Immature natural killer cell (primary cell): ENCODE data around the gene LSG1. TPM values are rescaled to one million over a fixed set of nuclear protein-coding genes. Genes with fewer than 3 reads are reported as not detected.
"Not testable (repeated sequence)": the region's sequence is repeated elsewhere in the genome, so short reads cannot be mapped to it uniquely, and the experiment has no call there.

Source experiments
- DNase-seq, 3 donors: peaks; one replicate each; pipeline ENCODE4 v3.0.0; 2022; ENCODE audit warnings: mixed read lengths in 1 of 3
- H3K27ac Mint-ChIP-seq, 6 donors: one replicate each; pipeline ENCODE4 v1.8.0; 2020; ENCODE audit warnings: mixed read lengths in 6 of 6, mild to moderate bottlenecking in 5 of 6, inconsistent platforms in 4 of 6, moderate library complexity in 3 of 6
- H3K27me3 Mint-ChIP-seq, 3 donors: one replicate each; pipeline ENCODE4 v1.8.0; 2020 to 2021; ENCODE audit warnings: low read depth in 3 of 3, mild to moderate bottlenecking in 3 of 3, mixed read lengths in 3 of 3, moderate library complexity in 3 of 3, inconsistent platforms in 1 of 3
- H3K36me3 Mint-ChIP-seq, 3 donors: one replicate each; pipeline ENCODE4 v1.8.0; 2020; ENCODE audit warnings: mixed read lengths in 3 of 3, inconsistent platforms in 2 of 3, mild to moderate bottlenecking in 2 of 3
- H3K4me1 Mint-ChIP-seq, 2 donors: one replicate each; pipeline ENCODE4 v1.8.0; 2020; ENCODE audit warnings: inconsistent platforms in 2 of 2, mild to moderate bottlenecking in 2 of 2, mixed read lengths in 2 of 2, moderate library complexity in 1 of 2
- H3K4me3 Mint-ChIP-seq, 5 donors: one replicate each; pipeline ENCODE4 v1.8.0; 2020; ENCODE audit warnings: mild to moderate bottlenecking in 5 of 5, mixed read lengths in 5 of 5, inconsistent platforms in 3 of 5, moderate library complexity in 3 of 5
- H3K9me3 Mint-ChIP-seq, 6 donors: one replicate each; pipeline ENCODE4 v1.8.0; 2020; ENCODE audit warnings: mild to moderate bottlenecking in 6 of 6, mixed read lengths in 6 of 6, inconsistent platforms in 4 of 6, moderate library complexity in 3 of 6
- polyA plus RNA-seq, 3 donors: library from polyadenylated mRNA; unstranded; fragments of 300-500 nt; fragmentation: Illumina TruSeq; gene quantifications; one replicate each; pipeline ENCODE4 v1.2.3, GENCODE V29; 2021

Gene LSG1
- polyA plus RNA-seq, 3 donors from 2014 or later, result 3.3 to 30.7 (median 11.1) TPM

- Mint-ChIP-seq H3K27ac (no peak overlapping the region), H3K4me1 (no peaks in the 10 kb centered on the region), H3K27me3 (peaks cover 0 to 4% (median 2%) of the 10 kb centered on the region in 3 donors), H3K4me3 (no peak overlapping the region), H3K9me3 (no peaks in the 10 kb centered on the region), H3K36me3 (peaks cover 0 to 4% (median 0%) of the 10 kb centered on the region in 3 donors)
- DNase-seq, result no peak
Observed at GRCh38 chr3:194612221-194612620, 59.8 kb downstream of the LSG1 start.

- Mint-ChIP-seq H3K4me1 (no peaks in the 10 kb centered on the region), H3K4me3 (no peak overlapping the region), H3K27me3 (peaks cover 0 to 4% (median 2%) of the 10 kb centered on the region in 3 donors), H3K36me3 (peaks cover 0 to 4% (median 0%) of the 10 kb centered on the region in 3 donors), H3K27ac (no peak overlapping the region), H3K9me3 (no peaks in the 10 kb centered on the region)
- DNase-seq, result no peak
Observed at GRCh38 chr3:194610689-194611088, 61.3 kb downstream of the LSG1 start.

- no peaks in the 10 kb centered on the region for H3K4me1 Mint-ChIP-seq
- no peak overlapping the region for H3K4me3 Mint-ChIP-seq
- H3K9me3 Mint-ChIP-seq, result no peaks in the 10 kb centered on the region
- no peak overlapping the region for H3K27ac Mint-ChIP-seq
- peaks cover 0 to 7% (median 0%) of the 10 kb centered on the region in 3 donors for H3K36me3 Mint-ChIP-seq
- H3K27me3 Mint-ChIP-seq, result peaks cover 0 to 4% (median 0%) of the 10 kb centered on the region in 3 donors
- DNase-seq, result no peak
Observed at GRCh38 chr3:194609601-194610000, 62.4 kb downstream of the LSG1 start.

GRCh38 chr3:194608981-194609380 lies 63.0 kb downstream of the LSG1 start:
- Mint-ChIP-seq H3K36me3 (peaks cover 0 to 9% (median 0%) of the 10 kb centered on the region in 3 donors), H3K27ac (no peak overlapping the region), H3K4me1 (no peaks in the 10 kb centered on the region), H3K4me3 (no peak overlapping the region), H3K27me3 (peaks cover 0 to 4% (median 0%) of the 10 kb centered on the region in 3 donors), H3K9me3 (no peaks in the 10 kb centered on the region)
- DNase-seq, result no peak

GRCh38 chr3:194607592-194608389 lies 64.2 kb downstream of the LSG1 start:
- Mint-ChIP-seq H3K9me3 (no peaks in the 10 kb centered on the region), H3K27me3 (peaks cover 0 to 4% (median 0%) of the 10 kb centered on the region in 3 donors), H3K27ac (no peak overlapping the region), H3K4me1 (no peaks in the 10 kb centered on the region), H3K4me3 (no peak overlapping the region), H3K36me3 (peaks cover 0 to 9% (median 0%) of the 10 kb centered on the region in 3 donors)
- DNase-seq, result no peak

- no peak for DNase-seq
- Mint-ChIP-seq H3K27me3 (peaks cover 0 to 4% (median 0%) of the 10 kb centered on the region in 3 donors), H3K4me3 (no peak overlapping the region), H3K9me3 (no peaks in the 10 kb centered on the region), H3K27ac (no peak overlapping the region), H3K36me3 (peaks cover 0 to 9% (median 0%) of the 10 kb centered on the region in 3 donors), H3K4me1 (no peaks in the 10 kb centered on the region)
Observed at GRCh38 chr3:194606941-194607340, 65.0 kb downstream of the LSG1 start.

DNA sequence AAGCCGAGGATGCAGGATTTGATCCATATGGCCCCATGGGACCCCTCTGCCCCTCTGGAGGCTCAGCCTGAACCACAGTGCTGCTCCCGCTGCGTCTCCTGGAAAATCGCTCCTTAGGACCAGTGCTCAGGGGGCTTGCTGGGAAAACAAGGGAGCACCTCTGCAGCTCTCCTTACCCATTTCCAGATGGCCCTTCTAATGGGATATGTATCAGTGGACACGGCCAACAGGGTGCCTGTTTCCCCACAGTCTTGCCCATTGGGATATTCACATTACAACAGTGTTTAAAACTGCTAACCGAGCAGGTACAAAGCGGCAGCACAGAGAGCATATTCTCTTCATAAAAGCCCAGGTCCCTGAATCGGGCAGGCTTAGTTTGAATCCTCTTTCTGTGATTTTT lies 65.8 kb downstream of the LSG1 start:
- Mint-ChIP-seq H3K4me1 (no peaks in the 10 kb centered on the region), H3K4me3 (no peak overlapping the region), H3K36me3 (peaks cover 0 to 9% (median 0%) of the 10 kb centered on the region in 3 donors), H3K9me3 (no peaks in the 10 kb centered on the region), H3K27ac (no peak overlapping the region), H3K27me3 (peaks cover 0 to 4% (median 0%) of the 10 kb centered on the region in 3 donors)
- DNase-seq, result no peak

- DNase-seq, H3K36me3 Mint-ChIP-seq, H3K4me3 Mint-ChIP-seq, H3K27ac Mint-ChIP-seq, H3K9me3 Mint-ChIP-seq, H3K4me1 Mint-ChIP-seq, H3K27me3 Mint-ChIP-seq: not testable (repeated sequence)
Observed at GRCh38 chr3:194605314-194605713, 66.7 kb downstream of the LSG1 start.

DNA sequence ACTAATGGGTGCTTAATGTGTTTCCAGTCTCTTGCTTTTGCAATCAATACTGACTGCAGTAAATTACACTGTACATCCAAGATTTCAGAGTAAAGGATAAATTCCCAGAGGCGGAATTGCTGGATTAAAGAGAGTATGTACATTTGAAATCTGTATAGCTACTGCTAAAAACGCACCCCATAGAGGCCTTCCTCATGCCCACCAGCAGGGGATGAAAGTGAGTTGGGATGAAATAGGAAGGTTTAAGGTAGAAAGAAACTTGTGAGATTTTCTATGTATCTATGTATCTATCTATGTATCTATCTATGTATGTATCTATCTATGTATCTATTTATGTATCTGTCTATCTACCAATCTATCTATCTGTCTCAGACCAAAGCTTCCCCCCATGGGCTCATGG lies 67.2 kb downstream of the LSG1 start:
- Mint-ChIP-seq H3K4me3 (no peak overlapping the region), H3K36me3 (peaks cover 0 to 9% (median 0%) of the 10 kb centered on the region in 3 donors), H3K4me1 (no peaks in the 10 kb centered on the region), H3K9me3 (no peaks in the 10 kb centered on the region), H3K27me3 (no peaks in the 10 kb centered on the region), H3K27ac (no peak overlapping the region)
- no peak for DNase-seq

GRCh38 chr3:194604126-194604525 lies 67.9 kb downstream of the LSG1 start:
- H3K27me3 Mint-ChIP-seq, result no peaks in the 10 kb centered on the region
- H3K27ac Mint-ChIP-seq, result no peak overlapping the region
- H3K36me3 Mint-ChIP-seq, result peaks cover 0 to 9% (median 0%) of the 10 kb centered on the region in 3 donors

DNA sequence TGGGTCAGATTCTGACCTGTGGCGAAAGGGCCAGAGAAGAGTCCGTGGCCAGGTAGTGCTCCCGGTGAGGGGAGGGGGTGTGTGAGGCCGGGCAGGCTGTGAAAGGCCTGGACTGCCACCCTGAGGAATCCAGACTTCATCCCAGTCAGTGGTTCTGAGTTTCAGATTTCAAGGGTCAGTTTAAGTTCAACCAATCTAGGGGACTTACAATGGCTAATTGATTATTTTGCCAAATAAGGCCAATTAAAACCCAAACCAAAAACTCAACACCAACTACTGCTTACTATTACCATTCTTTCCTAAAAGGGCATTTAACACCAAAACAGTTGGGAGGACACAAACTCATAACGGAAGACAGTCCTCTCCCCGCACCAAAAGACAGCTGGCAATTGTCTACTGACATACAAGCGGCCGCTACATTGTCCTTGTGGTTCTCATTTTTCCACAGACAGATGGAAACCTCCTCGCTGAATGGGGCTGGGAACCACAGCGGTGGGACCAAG lies 69.3 kb downstream of the LSG1 start:
- no peak for DNase-seq
- Mint-ChIP-seq H3K9me3 (no peaks in the 10 kb centered on the region), H3K27ac (no peak overlapping the region), H3K4me3 (no peak overlapping the region), H3K36me3 (peaks cover 0 to 5% (median 0%) of the 10 kb centered on the region in 3 donors), H3K27me3 (peaks cover 0 to 2% (median 0%) of the 10 kb centered on the region in 3 donors), H3K4me1 (no peaks in the 10 kb centered on the region)

More at GRCh38 chr3:194604126-194604525, 67.9 kb downstream of the LSG1 start:
- DNase-seq, result no peak
- H3K9me3 Mint-ChIP-seq, result no peaks in the 10 kb centered on the region
- H3K4me3 Mint-ChIP-seq, result no peak overlapping the region
- no peaks in the 10 kb centered on the region for H3K4me1 Mint-ChIP-seq

DNA sequence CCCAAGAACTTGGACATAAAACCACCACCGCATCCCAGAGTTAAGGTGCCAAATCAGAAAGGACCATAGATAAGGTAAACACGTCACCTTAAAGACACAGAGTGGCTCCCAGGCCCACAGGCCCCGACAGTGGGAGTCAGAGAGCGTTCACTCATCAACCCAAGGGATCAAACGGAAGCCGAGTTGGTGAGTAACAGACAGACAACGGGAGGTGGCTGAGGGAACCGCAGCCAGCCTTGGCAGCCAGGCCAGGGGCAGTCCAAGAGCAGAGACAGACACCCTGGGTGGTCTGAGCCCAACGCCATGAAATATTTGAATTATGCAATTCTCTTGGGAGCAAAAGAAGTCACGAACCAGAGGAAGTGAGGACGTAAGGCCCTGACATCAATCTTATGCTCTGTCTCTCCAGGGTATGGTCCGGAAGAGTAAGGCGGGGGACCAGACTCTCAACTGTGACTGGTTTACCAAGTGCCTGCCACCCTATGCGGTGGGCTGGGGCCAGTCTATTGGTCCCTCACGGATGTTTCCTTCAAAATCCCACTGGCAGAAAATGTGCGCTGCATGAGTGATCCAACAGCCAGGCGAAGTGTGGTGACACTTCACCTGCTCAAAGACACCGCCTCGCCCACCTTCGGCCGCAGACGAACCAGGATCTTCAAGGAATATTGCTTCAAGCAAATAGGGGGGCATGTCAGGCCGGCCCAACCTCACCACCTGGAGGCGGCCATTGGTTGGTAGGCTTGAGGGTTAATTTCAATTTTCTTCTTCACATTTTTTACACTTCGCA lies 73.0 kb downstream of the LSG1 start:
- Mint-ChIP-seq H3K4me3 (no peak overlapping the region), H3K27me3 (peaks cover 0 to 2% (median 0%) of the 10 kb centered on the region in 3 donors), H3K4me1 (peaks cover 4 to 6% of the 10 kb centered on the region in 2 donors), H3K27ac (no peak overlapping the region), H3K36me3 (no peaks in the 10 kb centered on the region), H3K9me3 (no peaks in the 10 kb centered on the region)
- no peak for DNase-seq

- no peaks in the 10 kb centered on the region for H3K9me3 Mint-ChIP-seq
- H3K4me3 Mint-ChIP-seq, result no peak overlapping the region
- H3K27ac Mint-ChIP-seq, result no peak overlapping the region
- no peak for DNase-seq
- H3K36me3 Mint-ChIP-seq, result no peaks in the 10 kb centered on the region
- H3K27me3 Mint-ChIP-seq, result peaks cover 0 to 2% (median 0%) of the 10 kb centered on the region in 3 donors
- peaks cover 4 to 6% of the 10 kb centered on the region in 2 donors for H3K4me1 Mint-ChIP-seq
Observed at GRCh38 chr3:194596906-194597305, 75.1 kb downstream of the LSG1 start.
